Activated T-helper 1 cell treated with Interleukin-2 at 50 U/mL for 16 hours (primary cell): ENCODE measurements around the gene BRSK1.
"Not testable (repeated sequence)": the region's sequence is repeated elsewhere in the genome, so short reads cannot be mapped to it uniquely, and the experiment has no call there.

ENCODE experiments used
- DNase-seq: peaks from one replicate; pipeline ENCODE4 v3.0.0-alpha.2; 2020; ENCODE audit warnings: low read depth

BRSK1 gene

GRCh38 chr19:55329791-55330190 lies 46.0 kb downstream of the BRSK1 start:
- DNase-seq: not testable (repeated sequence)

- DNase-seq: no peak
Observed at GRCh38 chr19:55333870-55334269, 50.1 kb downstream of the BRSK1 start.

GRCh38 chr19:55336101-55336500 lies 52.3 kb downstream of the BRSK1 start:
- DNase-seq: no peak

GRCh38 chr19:55339105-55339888 lies 55.5 kb downstream of the BRSK1 start, which contains the start of gene KMT5C:
KMT5C (plus strand) TSS chr19:55339876; CDS start chr19:55341937, 2,061 bp downstream.
- peak; percentile 100 for DNase-seq

GRCh38 chr19:55339889-55340783 lies 56.3 kb downstream of the BRSK1 start:
- DNase-seq: no peak

- no peak for DNase-seq
Observed at GRCh38 chr19:55340784-55341147, 57.0 kb downstream of the BRSK1 start.

- DNase-seq: peak; percentile 17
Observed at GRCh38 chr19:55341171-55341588, 57.4 kb downstream of the BRSK1 start.

GRCh38 chr19:55341595-55342531 lies 58.1 kb downstream of the BRSK1 start:
- DNase-seq: no peak

- DNase-seq: no peak
Observed at GRCh38 chr19:55344444-55344843, 60.6 kb downstream of the BRSK1 start.

- no peak for DNase-seq
Observed at GRCh38 chr19:55345101-55345817, 61.5 kb downstream of the BRSK1 start.

GRCh38 chr19:55345818-55346724 lies 62.3 kb downstream of the BRSK1 start:
- DNase-seq: no peak

- no peak for DNase-seq
Observed at GRCh38 chr19:55346725-55347441, 63.1 kb downstream of the BRSK1 start.

GRCh38 chr19:55347442-55348009 lies 63.7 kb downstream of the BRSK1 start:
- no peak for DNase-seq

GRCh38 chr19:55348317-55349034 lies 64.7 kb downstream of the BRSK1 start:
- DNase-seq: no peak

GRCh38 chr19:55350620-55351315 lies 67.0 kb downstream of the BRSK1 start:
- DNase-seq: no peak

- no peak for DNase-seq
Observed at GRCh38 chr19:55352040-55352439, 68.2 kb downstream of the BRSK1 start.

GRCh38 chr19:55352549-55353145 lies 68.8 kb downstream of the BRSK1 start:
- no peak for DNase-seq
